H1 (cell line): ENCODE measurements around the gene FAM163A. TPM values are rescaled to one million over a fixed set of nuclear protein-coding genes. Genes with fewer than 3 reads are reported as not detected.

Experiments
- KDM4A ChIP-seq: IDR thresholded peaks from one replicate; pipeline ENCODE4 v1.7.1; 2012; ENCODE audit warnings: low read depth, mild to moderate bottlenecking, moderate library complexity, low read length, inconsistent platforms; ENCODE audit not compliant: severe bottlenecking
- RXRA ChIP-seq: IDR thresholded peaks from 2 replicates; pipeline ENCODE4 v1.6.1; 2011; ENCODE audit warnings: low read depth, mild to moderate bottlenecking, low read length, moderate library complexity; ENCODE audit not compliant: insufficient read depth
- polyA plus RNA-seq, 7 experiments: library from polyadenylated mRNA; depleted of rRNA in 3 of 7; stranded (reverse) in 5 of 7; unstranded in 2 of 7; fragments of >200 nt in 5 of 7; fragments of 200-250 nt in 2 of 7; gene quantifications; 1 replicate in 5 of 7; 2 replicates in 1 of 7; 4 replicates in 1 of 7; pipeline versions ENCODE4 v1.2.1 to v1.2.3, GENCODE V29; 2011 to 2013; ENCODE audit warnings: missing spikeins in 2 of 7, mixed read lengths in 2 of 7
- total RNA-seq: library from RNA; stranded (reverse); fragmentation: NEBNext Ultra II Directional; extraction: Animal tissue kit (Norgen Biotek cat#: 25700); gene quantifications from 2 replicates; pipeline ENCODE4 v1.2.1, GENCODE V29; 2021

The FAM163A gene
- total and polyA plus RNA-seq, 2 of the 8 experiments (the other 6 are each of a cell fraction or from before 2014, with no cell fraction given), result 0.13 to 0.18 TPM

GRCh38 chr1:179856296-179856695 lies 113.2 kb downstream of the FAM163A start (continued):
- TF ChIP-seq KDM4A, result no peak
- no peak for TF ChIP-seq RXRA
